Measurements from ENCODE around the gene RPS6KA5.

DNA sequence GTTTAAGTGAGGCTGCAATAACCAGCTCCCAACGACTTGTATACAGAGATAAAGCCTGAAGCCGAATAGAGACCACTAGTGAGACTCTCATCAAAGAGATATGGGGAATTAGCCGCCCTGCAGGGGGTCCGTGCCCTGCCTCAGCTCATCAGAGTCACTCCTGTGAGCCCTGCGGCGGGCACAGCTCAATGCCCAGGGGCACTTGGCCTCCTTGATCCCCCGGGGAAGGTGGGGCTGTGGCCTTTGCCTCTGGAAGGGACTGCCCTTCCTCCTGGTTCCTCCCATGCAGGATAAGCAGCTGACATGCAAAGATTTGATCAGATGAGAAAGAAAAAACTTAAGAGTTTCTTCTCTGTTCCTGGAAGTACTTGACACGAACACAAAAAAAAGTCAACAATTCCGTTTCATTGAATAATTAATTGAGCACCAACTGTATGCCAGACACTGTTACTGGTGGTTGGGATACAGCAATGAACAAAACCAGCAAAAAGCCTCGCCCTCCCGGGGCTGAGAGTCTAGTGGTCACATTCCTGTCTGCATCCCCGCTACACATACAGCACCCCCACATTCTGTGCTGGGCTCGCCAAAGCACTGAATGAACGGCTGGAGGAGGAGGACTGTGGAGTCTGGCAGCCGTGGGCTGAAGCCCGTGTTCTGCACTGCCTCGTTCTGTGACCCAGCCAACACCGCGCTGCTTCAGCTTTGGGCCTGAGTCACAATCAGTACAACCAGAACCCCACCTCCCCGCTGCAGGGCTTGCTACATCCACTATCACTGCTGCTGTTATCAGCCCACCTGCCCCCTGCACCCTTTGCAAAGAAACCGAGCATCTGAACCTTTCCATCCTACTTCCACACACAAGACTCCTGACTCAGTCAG, 254.5 kb downstream of the RPS6KA5 start:
- TF ChIP-seq, protein P1, sequence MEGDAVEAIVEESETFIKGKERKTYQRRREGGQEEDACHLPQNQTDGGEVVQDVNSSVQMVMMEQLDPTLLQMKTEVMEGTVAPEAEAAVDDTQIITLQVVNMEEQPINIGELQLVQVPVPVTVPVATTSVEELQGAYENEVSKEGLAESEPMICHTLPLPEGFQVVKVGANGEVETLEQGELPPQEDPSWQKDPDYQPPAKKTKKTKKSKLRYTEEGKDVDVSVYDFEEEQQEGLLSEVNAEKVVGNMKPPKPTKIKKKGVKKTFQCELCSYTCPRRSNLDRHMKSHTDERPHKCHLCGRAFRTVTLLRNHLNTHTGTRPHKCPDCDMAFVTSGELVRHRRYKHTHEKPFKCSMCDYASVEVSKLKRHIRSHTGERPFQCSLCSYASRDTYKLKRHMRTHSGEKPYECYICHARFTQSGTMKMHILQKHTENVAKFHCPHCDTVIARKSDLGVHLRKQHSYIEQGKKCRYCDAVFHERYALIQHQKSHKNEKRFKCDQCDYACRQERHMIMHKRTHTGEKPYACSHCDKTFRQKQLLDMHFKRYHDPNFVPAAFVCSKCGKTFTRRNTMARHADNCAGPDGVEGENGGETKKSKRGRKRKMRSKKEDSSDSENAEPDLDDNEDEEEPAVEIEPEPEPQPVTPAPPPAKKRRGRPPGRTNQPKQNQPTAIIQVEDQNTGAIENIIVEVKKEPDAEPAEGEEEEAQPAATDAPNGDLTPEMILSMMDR (IDR thresholded peaks at IDR 0.05): no peak
- TF ChIP-seq EZH2 (IDR thresholded peaks at IDR 0.05; ENCODE audit: borderline replicate concordance, insufficient read depth, low read depth, low read length, poor library complexity, severe bottlenecking): no peak
